Osteoblast (primary cell): ENCODE data around the gene RPS2. TPM values are rescaled to one million over a fixed set of nuclear protein-coding genes. Genes with fewer than 3 reads are reported as not detected.

Experiments used
- DNase-seq: peaks from one replicate; pipeline ENCODE4 v3.0.0; 2011; ENCODE audit warnings: low spot score, mixed read lengths; ENCODE audit not compliant: insufficient read length; ENCODE audit errors: missing footprints
- H2AFZ ChIP-seq: 2 replicates; pipeline ENCODE4 v1.6.0; 2011; ENCODE audit warnings: mild to moderate bottlenecking, low read length
- H3K27ac ChIP-seq: 2 replicates; pipeline ENCODE4 v1.5.1; 2011; ENCODE audit warnings: mild to moderate bottlenecking, low read depth, low read length, moderate library complexity
- H3K27me3 ChIP-seq: 2 replicates; pipeline ENCODE4 v1.6.0; 2012; ENCODE audit warnings: mild to moderate bottlenecking, control low read depth, inconsistent platforms, low read length, moderate library complexity; ENCODE audit not compliant: insufficient read depth
- H3K36me3 ChIP-seq: 2 replicates; pipeline ENCODE4 v1.5.1; 2011; ENCODE audit warnings: mild to moderate bottlenecking, low read length, control low read depth, moderate library complexity; ENCODE audit not compliant: insufficient read depth
- H3K4me1 ChIP-seq: 2 replicates; pipeline ENCODE4 v1.5.1; 2011; ENCODE audit warnings: mild to moderate bottlenecking, low read length, control low read depth, moderate library complexity; ENCODE audit not compliant: insufficient read depth
- H3K4me2 ChIP-seq: 2 replicates; pipeline ENCODE4 v1.6.0; 2011; ENCODE audit warnings: mild to moderate bottlenecking, low read length; ENCODE audit not compliant: insufficient read depth
- H3K4me3 ChIP-seq: fragments of 200-600 bp; sonication (generic); 3 replicates; pipeline ENCODE4 v1.5.1; 2012; ENCODE audit warnings: mild to moderate bottlenecking, low read length, inconsistent platforms; ENCODE audit not compliant: insufficient read depth
- H3K79me2 ChIP-seq: 2 replicates; pipeline ENCODE4 v1.6.0; 2012; ENCODE audit warnings: mild to moderate bottlenecking, low read length, control low read depth, inconsistent platforms; ENCODE audit not compliant: insufficient read depth
- H3K9me3 ChIP-seq: 2 replicates; pipeline ENCODE4 v1.5.1; 2011; ENCODE audit warnings: low read depth, low read length, control low read depth
- H4K20me1 ChIP-seq: 2 replicates; pipeline ENCODE4 v1.6.0; 2012; ENCODE audit warnings: mild to moderate bottlenecking, low read length, control low read depth; ENCODE audit not compliant: insufficient read depth
- CTCF ChIP-seq: IDR thresholded peaks from 2 replicates; pipeline ENCODE4 v1.5.1; 2011; ENCODE audit warnings: mild to moderate bottlenecking, low read depth, low read length, moderate library complexity; ENCODE audit errors: extremely low read depth
- total RNA-seq: library from RNA; depleted of rRNA; stranded (reverse); fragments of >200 nt; gene quantifications from 2 replicates; pipeline ENCODE4 v1.2.3, GENCODE V29; 2012

Gene RPS2
- total RNA-seq, 1 donor: 2,359 TPM

- Histone ChIP-seq H3K4me1 (no peaks in the 10 kb centered on the region), H2AFZ (peak overlapping the region; percentile 57), H3K27ac (no peak overlapping the region), H4K20me1 (no peaks in the 10 kb centered on the region), H3K4me3 (peak overlapping the region; percentile 47), H3K79me2 (no peaks in the 10 kb centered on the region), H3K4me2 (peak overlapping the region; percentile 67), H3K27me3 (peaks cover 29% of the 10 kb centered on the region), H3K36me3 (peaks cover 5% of the 10 kb centered on the region), H3K9me3 (no peaks in the 10 kb centered on the region)
- no peak for TF ChIP-seq CTCF
- peak; percentile 100 for DNase-seq
These were observed 27.5 kb upstream of the RPS2 start for GRCh38 chr16:1991948-1992703.

- Histone ChIP-seq H3K4me3 (peak overlapping the region; percentile 47), H3K4me2 (peak overlapping the region; percentile 67), H3K4me1 (no peaks in the 10 kb centered on the region), H3K36me3 (peaks cover 4% of the 10 kb centered on the region), H3K9me3 (no peaks in the 10 kb centered on the region), H3K27ac (no peak overlapping the region), H3K79me2 (no peaks in the 10 kb centered on the region), H2AFZ (peak overlapping the region; percentile 57), H4K20me1 (no peaks in the 10 kb centered on the region), H3K27me3 (peaks cover 29% of the 10 kb centered on the region)
- no peak for TF ChIP-seq CTCF
- DNase-seq: no peak
These were observed 26.9 kb upstream of the RPS2 start for GRCh38 chr16:1991588-1991947.

- no peak overlapping the region for H2AFZ ChIP-seq
- H4K20me1 ChIP-seq: no peaks in the 10 kb centered on the region
- no peaks in the 10 kb centered on the region for H3K4me1 ChIP-seq
- peaks cover 29% of the 10 kb centered on the region for H3K27me3 ChIP-seq
- TF ChIP-seq CTCF: no peak
- DNase-seq: no peak
- H3K9me3 ChIP-seq: no peaks in the 10 kb centered on the region
- peaks cover 9% of the 10 kb centered on the region for H3K36me3 ChIP-seq
- no peaks in the 10 kb centered on the region for H3K79me2 ChIP-seq
- no peak overlapping the region for H3K4me2 ChIP-seq
- no peak overlapping the region for H3K4me3 ChIP-seq
- no peak overlapping the region for H3K27ac ChIP-seq
These were observed 26.5 kb upstream of the RPS2 start for GRCh38 chr16:1991135-1991551.

GRCh38 chr16:1990351-1991134, 25.9 kb upstream of the RPS2 start:
- no peak overlapping the region for H3K4me3 ChIP-seq
- TF ChIP-seq CTCF: no peak
- no peak overlapping the region for H2AFZ ChIP-seq

More at GRCh38 chr16:1990351-1991134, 25.9 kb upstream of the RPS2 start:
- H3K27ac ChIP-seq: no peak overlapping the region
- H3K27me3 ChIP-seq: peaks cover 29% of the 10 kb centered on the region
- H3K9me3 ChIP-seq: no peaks in the 10 kb centered on the region
- H4K20me1 ChIP-seq: no peaks in the 10 kb centered on the region
- peaks cover 4% of the 10 kb centered on the region for H3K79me2 ChIP-seq
- H3K4me2 ChIP-seq: no peak overlapping the region
- H3K4me1 ChIP-seq: peaks cover under 1% of the 10 kb centered on the region
- no peak for DNase-seq
- H3K36me3 ChIP-seq: peaks cover 11% of the 10 kb centered on the region
